NCI-H226 (cell line): ENCODE data around the gene ZFP36.

Source experiments
- DNase-seq: peaks from one replicate; pipeline ENCODE4 v3.0.0-alpha.2; 2015

Gene ZFP36

DNA sequence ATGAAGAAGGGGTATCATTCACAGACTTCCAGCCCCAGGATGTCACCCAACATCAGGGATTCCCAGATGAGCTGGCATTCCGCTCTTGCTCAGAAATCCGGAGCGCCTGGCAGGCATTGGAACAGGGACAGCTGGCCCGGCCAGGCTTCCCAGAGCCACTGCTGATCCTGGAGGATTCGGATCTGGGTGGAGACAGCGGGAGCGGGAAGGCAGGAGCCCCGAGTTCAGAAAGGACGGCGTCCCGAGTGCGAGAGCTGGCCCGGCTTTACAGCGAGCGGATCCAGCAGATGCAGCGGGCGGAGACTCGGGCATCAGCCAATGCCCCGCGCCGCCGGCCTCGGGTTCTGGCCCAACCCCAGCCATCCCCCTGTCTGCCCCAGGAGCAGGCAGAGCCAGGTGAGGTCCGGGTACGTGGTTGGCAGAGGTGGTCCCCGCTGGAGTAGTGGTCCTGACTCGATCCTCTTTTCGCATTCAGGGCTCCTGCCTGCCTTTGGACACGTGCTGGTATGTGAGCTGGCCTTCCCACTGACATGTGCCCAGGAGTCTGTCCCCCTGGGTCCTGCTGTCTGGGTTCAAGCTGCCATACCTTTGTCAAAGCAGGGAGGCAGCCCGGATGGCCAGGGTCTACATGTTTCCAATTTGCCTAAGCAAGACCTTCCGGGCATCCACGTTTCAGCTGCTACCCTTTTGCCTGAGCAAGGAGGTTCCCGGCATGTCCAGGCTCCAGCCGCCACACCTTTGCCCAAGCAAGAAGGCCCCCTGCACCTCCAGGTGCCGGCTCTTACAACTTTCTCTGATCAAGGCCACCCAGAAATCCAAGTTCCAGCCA is 16.8 kb downstream of the ZFP36 start:
- DNase-seq, result no peak

DNA sequence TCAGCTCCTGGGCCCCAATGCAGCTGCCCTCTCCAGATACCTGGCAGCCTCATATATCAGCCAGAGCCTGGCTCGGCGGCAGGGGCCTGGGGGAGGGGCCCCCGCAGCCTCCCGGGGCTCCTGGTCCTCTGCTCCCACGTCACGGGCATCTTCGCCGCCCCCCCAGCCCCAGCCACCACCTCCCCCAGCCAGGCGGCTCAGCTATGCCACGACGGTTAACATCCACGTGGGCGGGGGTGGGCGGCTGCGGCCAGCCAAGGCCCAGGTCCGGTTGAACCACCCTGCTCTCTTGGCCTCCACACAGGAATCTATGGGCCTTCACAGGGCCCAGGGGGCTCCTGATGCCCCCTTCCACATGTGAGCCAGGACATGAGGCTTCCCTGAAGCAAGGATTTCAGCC is 18.3 kb downstream of the ZFP36 start:
- DNase-seq, result no peak

DNA sequence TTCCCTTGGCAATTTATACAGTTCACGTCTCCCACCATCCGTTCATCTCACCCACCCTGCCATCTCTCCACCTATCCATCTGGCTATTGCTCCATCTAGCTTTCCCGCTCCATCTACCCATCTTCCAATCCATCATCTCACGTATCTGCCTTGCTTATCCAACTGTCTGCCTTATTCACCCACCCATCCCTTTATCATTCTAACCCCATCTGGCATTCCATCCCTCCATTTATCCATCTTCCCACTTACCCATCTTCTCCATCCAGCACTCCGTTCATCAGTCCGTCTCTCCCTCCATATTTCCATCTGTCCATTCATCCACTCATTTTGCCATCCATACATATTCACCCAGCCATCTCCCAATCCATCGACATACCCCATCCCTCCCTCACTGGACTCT is 19.1 kb downstream of the ZFP36 start:
- no peak for DNase-seq

DNA sequence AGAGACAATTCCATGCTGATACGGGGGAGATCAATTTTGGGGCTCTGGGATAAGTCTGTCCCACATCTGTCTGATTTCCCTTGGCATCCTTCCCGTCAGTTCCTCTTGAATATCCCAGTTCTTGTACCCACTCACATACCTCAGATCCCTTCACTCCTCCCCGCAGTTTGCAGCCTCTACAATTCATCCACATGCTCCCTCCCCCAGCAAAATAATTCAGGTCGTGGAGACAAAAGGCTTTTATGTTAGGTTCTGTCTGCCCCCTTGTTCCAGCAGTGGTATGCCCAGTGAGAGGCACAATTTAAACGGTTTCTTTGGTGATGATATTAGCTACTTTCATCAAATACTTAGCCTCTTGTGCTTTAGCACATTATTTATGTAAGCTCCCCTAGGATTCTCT is 19.5 kb downstream of the ZFP36 start:
- DNase-seq, result no peak

DNA sequence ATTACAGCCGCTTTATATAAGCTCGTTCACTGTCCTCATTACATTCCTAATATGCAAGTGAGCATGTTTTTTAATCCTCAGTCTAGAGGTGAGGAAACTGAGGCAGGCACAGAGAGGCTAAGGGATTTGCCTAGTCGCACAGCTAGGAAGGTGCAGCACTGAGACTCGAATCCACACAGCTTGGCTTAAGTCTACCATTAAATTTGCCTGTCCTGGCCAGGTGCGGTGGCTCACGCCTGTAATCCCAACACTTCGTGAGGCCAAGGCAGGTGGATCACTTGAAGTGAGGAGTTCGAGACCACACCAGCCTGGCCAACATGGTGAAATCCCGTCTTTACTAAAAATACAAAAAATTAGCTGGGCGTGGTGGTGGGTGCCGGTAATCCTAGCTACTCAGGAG is 21.1 kb downstream of the ZFP36 start:
- DNase-seq, result no peak

DNA sequence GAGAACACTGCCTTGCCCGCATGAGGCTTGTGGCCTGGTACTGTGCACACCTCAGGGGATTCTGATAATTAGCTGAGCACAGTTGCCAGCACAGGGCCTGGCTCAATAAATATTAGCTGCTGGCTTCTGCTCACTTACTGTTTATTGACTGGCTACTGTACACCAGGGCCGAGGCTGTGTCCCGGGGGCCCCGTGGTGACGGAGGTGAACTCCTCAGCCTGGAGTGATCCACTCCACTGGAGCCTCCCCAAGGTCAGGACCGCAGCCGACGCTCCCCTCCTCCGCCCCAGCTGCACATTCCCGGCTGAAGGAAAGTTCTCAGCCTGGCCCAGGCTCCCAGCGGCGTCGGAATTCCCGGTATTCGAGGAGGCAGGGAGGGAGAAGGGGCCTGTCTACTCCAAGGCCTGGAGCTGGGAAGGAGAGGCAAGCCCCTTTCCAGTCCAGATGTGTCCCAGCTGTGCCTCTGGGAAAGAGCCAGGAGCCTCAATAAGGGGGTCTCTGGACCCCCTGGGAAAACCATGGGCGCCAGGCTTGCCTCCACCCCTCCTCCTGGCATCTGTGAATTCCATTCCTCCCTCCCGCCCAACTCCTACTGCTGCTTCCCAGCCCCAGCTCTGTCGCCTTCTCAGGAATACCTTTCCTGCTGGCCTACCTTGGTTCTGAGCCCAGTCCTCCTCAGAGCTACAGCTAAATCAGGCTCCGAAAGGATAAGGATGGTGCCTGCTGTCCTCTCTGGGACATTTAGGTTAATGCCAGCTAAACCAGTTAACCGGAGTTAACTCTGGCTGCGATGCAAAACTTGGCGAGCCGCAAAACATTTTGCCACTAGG is 21.9 kb downstream of the ZFP36 start:
- peak; percentile 92 for DNase-seq

DNA sequence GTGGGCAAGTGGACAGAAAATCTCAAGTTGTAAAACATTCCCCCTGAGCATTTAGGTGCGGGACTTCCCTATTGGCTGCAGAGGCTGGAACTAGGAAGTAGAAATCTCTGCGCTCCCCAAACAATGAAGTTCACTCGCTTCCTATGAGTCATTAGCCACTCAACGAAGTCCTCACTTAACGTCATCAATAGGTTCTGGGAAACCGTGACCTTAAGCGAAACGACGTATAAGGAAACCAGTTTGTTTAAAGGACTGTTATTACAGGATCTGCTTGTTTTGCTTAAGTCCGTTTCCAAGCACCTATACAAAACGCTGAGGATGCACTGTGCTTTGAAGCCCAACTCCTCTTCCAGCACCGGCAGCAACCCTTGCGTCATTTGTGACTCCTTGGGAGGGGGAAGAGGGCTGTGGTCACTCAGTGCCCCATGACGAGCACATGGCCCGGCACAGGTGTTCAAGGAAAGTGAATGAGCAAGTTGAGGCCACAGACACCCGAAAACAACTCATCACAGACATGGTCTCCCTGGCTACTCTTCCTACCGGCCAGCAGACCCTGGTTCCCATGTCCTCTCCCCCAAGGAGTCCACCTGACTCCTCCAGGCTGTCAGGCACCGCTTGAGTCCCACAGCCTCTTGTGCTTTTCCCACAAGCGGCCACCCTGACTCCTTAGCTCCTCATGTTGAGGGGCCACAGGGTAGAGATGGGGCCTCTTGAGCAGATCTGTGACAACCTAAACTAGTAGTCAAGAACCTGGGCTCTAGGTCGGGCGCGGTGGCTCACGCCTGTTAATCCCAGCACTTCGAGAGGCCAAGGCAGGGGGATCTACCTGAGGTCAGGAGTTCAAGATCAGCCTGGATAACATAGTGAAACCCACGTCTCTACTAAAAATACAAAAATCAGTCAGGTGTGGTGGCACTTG is 24.3 kb downstream of the ZFP36 start:
- DNase-seq, result no peak

DNA sequence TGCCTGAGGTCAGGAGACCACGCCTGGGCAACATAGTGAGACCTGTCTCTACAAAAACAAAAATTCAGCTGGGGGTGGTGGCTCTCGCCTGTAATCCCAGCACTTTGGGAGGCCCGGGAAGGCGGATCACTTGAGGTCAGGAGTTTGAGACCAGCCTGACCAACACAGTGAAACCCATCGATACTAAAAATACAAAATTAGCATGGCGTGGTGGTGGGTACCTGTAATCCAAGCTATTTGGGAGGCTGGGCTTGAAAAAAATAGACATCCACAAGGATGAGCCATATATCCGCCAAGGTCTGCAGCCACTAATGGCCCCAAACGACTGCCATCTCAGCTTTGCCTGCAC is 26.0 kb downstream of the ZFP36 start:
- DNase-seq, result no peak

DNA sequence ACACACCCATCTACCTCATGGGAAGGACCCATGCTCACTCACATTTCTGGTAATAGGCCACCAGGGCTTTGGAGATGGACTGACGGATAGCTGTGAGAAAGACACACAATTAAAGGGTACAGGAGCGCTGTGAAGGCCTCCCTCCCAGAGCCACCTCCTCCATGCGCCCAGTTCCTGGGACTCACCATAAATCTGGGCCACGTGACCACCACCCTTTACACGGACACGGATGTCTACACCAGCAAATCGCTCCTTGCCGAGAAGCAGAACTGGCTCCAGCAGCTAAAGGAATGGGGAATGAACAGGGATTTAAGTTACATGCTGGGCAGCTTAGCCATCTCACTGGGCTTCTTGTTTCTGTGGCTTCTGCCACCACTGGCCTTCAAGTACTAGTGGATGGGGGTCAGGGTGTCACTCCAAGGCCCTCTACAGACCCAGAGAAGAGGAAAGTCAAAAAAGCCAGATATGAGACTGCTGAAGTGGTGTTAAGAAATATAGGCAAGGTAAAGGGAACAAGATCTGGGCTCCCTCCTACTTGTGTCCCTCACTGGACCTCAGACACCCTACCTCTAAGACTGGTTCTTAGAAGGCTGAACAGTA is 26.9 kb downstream of the ZFP36 start:
- no peak for DNase-seq

DNA sequence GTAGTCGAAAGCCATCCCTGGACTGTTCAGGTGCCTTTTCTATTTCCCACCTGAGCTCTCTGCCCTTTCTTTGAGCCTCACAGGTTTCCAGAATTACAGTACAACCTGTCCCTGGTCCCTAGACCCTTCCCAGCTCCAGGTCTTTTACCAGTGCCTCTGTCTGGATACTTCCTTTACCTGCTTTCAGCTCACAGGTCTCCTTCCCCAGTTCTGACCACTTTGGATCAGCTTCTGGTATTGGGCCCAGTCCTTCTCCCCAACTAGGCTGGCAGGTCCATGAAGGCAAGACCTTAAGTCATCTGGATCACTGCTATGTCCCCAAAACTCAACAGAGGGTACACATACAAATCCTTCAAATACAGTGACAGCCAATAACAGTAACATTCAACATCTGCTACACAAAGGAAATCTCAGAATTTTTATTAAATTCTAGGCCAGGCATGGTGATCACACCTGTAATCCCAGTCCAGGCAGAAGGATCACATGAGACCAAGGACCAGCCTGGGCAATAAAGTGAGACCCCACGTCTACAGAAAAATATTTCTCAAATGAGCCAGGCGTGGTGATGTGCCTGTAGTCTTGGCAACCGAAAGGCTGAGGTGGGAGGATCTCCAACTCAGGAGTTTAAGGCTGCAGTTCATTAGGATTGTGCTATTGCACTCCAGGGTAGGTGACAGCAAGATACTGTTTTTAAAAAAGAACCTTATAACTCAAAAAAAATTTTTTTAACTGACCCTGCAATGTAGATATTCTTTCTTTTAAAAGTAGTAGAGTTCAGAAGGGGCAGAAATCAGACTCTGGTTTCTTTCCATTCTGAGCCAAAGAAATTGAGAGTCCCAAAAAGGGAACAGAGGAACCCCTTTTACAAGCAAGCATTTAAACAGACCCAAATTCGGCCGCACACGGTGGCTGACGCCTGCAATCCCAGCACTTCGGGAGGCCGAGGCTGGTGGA is 27.8 kb downstream of the ZFP36 start:
- DNase-seq, result no peak

DNA sequence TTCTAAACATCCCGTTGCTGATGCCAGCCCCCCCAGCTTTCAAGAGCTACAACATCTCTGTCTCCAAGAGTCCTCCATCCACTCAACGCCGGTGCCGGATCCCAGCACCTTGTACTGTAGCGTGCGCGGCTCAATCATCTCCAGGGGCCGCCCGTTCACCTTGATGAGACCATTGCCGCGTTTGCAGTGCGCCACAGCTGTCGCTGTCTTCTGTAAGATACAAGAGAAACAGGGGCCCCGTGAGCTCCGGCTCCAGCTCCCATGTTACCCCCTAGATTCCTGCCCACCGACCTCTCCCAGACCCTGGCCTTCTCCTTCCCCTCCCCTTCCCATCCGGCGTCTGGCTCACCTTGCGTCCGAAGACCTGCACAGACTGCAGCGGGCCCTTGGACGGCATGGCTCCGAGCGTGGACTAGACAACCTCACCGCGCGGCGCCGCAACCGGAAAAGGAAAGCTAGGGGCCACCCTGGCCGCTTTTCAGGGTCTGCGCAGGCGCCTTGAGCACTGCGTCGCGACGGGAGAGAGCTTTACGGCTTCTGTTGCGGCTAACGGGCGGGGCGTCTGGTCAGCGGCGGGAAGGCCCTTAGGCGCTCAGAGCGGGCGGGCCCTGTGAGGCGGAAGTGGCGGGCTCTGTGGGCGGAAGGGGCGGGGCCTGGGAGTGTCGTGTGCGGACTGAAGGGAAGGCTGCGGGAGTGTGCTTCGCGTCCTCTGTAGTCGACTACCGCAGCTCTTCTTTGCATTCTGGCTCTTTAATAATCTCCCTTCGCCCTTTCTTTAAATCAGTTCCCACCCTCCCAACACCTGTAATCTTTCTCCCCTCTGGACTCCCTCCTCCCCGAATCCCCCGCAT is 29.1 kb downstream of the ZFP36 start, which contains the start of gene RPS16:
Gene RPS16, minus strand, starts transcription at position 451 of the 851 bp plus-strand sequence. Its CDS starts 54 bp downstream, at position 397.
- peak; percentile 94 for DNase-seq

DNA sequence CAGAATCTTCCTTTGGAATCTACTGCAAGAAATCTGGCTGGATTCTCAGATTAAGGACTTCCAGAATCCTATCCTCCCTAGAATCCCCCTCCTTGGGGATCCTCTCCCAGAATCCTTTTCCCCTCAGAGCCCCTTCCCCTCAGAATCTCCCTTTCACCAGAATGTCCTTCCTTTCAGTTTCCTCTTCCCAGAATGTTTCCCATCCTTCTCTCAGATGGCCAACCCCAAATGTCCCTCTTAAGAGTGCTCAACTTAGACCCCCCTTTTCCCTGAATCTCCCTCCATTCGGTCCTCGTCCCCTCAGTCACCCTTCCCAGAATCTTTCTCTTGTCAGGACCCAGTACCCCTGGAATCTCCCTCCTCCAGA is 29.7 kb downstream of the ZFP36 start:
- DNase-seq, result no peak

DNA sequence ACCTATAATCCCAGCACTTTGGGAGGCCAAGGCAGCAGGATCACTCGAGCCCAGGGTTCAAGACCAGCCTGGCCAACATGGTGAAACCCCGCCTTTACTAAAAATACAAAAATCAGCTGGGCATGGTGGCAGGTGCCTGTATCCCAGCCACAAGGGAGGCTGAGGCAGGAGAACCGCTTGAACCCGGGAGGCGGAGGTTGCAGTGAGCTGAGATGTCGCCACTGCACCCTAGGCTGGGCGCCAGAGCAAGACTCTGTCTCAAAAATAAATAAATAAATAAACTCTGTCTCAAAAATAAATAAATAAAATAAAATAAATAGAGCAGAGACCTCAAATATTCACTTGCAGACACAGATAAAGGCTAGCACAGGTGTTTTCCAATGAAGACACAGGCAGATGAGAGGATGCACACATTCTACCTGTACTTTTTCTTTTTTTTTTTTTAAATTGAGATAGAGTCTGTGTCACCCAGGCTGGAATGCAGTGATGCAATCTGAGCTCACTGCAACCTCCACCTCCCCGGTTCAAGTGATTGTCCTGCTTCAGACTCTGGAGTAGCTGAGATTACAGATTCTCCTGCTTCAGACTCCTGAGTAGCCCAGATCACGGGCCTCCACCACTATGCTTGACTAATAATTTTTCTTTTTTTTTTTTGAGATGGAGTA is 31.8 kb downstream of the ZFP36 start:
- peak; percentile 68 for DNase-seq

DNA sequence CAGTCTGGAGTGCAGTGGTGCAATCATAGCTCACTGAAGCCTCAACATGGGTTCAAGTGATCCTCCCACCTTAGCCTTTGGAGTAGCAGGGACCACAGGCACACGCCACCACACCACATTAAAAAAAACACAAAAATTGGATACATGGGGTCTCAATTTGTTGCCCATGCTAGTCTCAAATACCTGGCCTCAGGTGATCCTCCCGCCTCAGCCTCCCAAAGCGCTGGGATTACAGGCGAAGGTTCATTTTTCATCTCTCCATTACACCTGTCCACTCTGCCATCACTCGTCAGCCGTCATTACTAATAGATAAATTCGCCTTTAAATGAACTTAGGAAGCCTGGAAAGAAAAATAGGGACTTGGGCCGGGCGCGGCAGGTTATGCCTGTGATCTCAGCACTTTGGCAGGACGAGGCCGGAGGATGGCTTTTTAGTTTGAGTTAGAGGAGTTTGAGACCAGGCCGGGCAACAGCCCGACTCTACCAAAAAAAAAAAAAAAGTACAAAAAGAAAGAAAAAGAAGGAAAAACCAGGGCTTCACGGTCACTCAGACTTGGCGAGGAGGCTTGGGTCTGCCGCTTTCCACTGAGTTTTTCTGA is 38.0 kb downstream of the ZFP36 start:
- no peak for DNase-seq

DNA sequence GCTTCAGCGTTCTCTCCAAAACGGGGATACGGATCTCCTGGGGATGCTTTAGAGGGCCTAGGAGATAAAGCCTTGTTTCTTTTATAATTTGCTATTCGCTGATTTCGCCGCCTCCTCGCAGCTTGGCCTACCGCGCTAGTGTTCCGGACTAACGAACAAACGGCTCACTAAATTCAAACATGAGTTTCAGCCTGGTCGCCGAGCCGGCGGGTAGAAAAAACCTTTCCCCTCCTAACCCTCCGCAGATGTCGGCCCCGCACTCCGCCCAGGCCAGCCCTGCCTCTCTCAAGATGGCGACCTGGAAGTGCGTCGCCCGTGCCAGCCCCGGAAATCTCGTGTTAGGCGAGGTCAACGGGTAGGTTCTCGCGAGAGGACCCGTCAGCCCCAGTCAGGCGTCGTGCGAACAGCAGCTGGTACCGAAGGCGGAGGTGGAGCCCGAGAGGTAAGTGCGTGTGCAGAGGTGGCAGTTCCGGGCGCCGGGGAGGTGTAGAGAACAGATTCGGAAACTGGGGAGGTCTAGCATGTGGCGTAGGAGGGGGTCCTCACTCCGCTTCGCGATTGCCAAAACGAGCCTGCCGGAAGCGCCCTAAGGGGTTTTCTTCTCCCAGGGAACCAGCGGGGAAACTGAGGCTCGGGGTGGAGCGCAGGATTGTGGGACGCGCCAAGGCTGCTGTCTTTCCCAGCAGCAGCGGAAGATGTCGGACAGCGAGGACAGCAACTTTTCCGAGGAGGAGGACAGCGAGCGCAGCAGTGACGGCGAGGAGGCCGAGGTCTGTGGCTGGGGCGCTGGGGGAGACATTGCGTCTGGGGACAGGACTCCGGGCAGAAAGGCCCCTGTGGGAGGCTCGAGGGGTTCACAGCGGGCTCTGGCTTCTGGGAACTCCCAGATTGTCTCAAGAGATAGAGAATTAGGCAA is 38.8 kb downstream of the ZFP36 start, which contains the start of gene SUPT5H:
Gene SUPT5H, plus strand, starts transcription at position 387 of the 916 bp plus-strand sequence. Its CDS starts 309 bp downstream, at position 696.
- DNase-seq, result peak; percentile 98

DNA sequence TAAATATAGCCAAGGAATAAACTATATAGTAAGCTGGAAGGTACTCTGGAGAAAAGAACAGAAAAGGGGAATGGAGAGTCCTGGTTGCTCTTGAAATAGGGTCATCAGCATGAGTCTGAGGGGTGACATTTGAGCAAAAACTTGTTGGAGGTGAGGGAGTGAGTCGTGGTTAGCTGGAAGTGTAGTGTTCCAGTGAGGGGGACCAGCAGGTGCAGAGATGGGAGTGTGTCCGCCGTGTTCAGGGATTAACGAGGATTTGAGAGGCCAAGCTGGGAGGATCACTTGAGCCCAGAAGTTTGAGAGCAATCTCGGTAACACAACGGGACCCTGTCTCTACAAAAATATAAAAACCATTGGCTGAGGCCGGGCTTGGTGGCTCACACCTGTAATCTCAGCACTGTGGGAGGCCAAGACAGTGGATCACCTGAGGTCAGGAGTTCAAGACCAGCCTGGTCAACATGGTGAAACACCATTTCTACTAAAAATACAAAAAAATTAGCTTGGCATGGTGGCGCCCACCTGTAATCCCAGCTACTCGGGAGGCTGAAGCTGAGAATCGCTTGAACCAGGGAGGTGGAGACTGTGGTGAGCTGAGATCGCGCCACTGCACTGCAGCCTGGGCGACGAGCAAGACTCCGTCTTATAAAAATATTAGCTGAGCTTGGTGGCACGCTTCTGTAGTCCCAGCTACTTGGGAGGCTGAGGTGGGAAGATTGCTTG is 39.9 kb downstream of the ZFP36 start:
- no peak for DNase-seq

DNA sequence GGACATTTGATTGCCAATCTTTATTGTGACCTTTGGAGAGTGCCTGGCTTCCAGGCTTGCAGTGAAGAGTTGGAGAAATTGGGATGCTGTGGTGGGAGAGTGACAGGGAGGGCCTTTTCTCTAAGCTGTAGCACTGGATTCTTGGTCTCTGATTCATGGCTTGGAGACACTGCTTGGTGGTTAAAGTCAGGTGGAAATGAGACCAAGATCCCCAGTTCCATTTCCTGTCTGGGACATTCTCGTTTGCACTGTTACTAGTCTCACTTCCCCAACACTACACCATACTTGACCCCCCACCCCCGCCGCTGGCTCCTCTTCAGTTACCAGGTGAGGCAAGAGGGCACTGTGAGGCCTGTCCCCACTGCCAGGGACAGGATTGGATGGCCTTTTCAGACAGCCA is 41.6 kb downstream of the ZFP36 start:
- DNase-seq, result no peak
